DND-41 (cell line): ENCODE results near the gene TXNRD1.

Source experiments
- ATAC-seq: fragments of 200-7000 bp; cut with Tn5 transposase; 3 replicates; pipeline ENCODE4 v1.9.1; 2021; ENCODE audit warnings: low read depth; ENCODE audit not compliant: insufficient read depth
- DNase-seq: peaks from one replicate; pipeline ENCODE4 v3.0.0-alpha.2; 2020
- H2AFZ ChIP-seq: 2 replicates; pipeline ENCODE4 v1.6.0; 2012; ENCODE audit warnings: low read depth, low read length
- H3K27ac ChIP-seq: 2 replicates; pipeline ENCODE4 v1.5.1; 2012; ENCODE audit warnings: low read length, inconsistent platforms
- H3K27me3 ChIP-seq: fragments of 200-600 bp; sonication (generic); 2 replicates; pipeline ENCODE4 v1.6.0; 2012; ENCODE audit warnings: low read length, mild to moderate bottlenecking, inconsistent platforms; ENCODE audit not compliant: insufficient read depth, poor library complexity
- H3K36me3 ChIP-seq: 2 replicates; pipeline ENCODE4 v1.5.1; 2012; ENCODE audit warnings: low read length, inconsistent platforms; ENCODE audit not compliant: insufficient read depth
- H3K4me1 ChIP-seq: 2 replicates; pipeline ENCODE4 v1.5.1; 2012; ENCODE audit warnings: mild to moderate bottlenecking, low read length; ENCODE audit not compliant: insufficient read depth
- H3K4me2 ChIP-seq: 2 replicates; pipeline ENCODE4 v1.6.0; 2012; ENCODE audit warnings: mild to moderate bottlenecking, moderate library complexity, low read length, inconsistent platforms; ENCODE audit not compliant: insufficient read depth
- H3K4me3 ChIP-seq, 2 experiments: fragments of 200-600 bp in 1 of 2; shearing (Covaris generic) in 1 of 2; 2 replicates each; pipeline ENCODE4 v1.5.1; 2012 to 2016; ENCODE audit warnings: inconsistent platforms in 2 of 2, low read length in 2 of 2, mild to moderate bottlenecking in 2 of 2, low read depth in 1 of 2, moderate library complexity in 1 of 2
- H3K79me2 ChIP-seq: 2 replicates; pipeline ENCODE4 v1.6.0; 2012; ENCODE audit warnings: low read length, inconsistent platforms; ENCODE audit not compliant: insufficient read depth
- H3K9ac ChIP-seq: 2 replicates; pipeline ENCODE4 v1.6.0; 2012; ENCODE audit warnings: low read depth, mild to moderate bottlenecking, inconsistent platforms, low read length, moderate library complexity
- H3K9me3 ChIP-seq: 2 replicates; pipeline ENCODE4 v1.5.1; 2012; ENCODE audit warnings: low read length, moderate library complexity, mild to moderate bottlenecking, inconsistent platforms; ENCODE audit not compliant: insufficient read depth, severe bottlenecking
- H4K20me1 ChIP-seq: 2 replicates; pipeline ENCODE4 v1.6.0; 2012; ENCODE audit warnings: low read length; ENCODE audit not compliant: insufficient read depth
- CTCF ChIP-seq: IDR thresholded peaks from 2 replicates; pipeline ENCODE4 v1.5.1; 2012; ENCODE audit warnings: borderline replicate concordance, low read length, moderate library complexity, mild to moderate bottlenecking; ENCODE audit not compliant: poor library complexity, severe bottlenecking; ENCODE audit errors: extremely low read depth
- EZH2 ChIP-seq: IDR thresholded peaks from 3 replicates; pipeline ENCODE4 v1.6.1; 2012; ENCODE audit warnings: borderline replicate concordance, low read depth, mild to moderate bottlenecking, moderate library complexity, low read length, inconsistent platforms; ENCODE audit not compliant: severe bottlenecking

The TXNRD1 gene

GRCh38 chr12:104353012-104353981, 137.7 kb downstream of the TXNRD1 start:
- no peak for TF ChIP-seq CTCF
- TF ChIP-seq EZH2 = no peak
- no peak for ATAC-seq
- Histone ChIP-seq H3K27me3 (no peaks in the 10 kb centered on the region), H4K20me1 (no peaks in the 10 kb centered on the region), H3K79me2 (no peaks in the 10 kb centered on the region), H3K4me2 (no peak overlapping the region), H3K9me3 (no peaks in the 10 kb centered on the region), H3K4me3 (no peak overlapping the region), H2AFZ (no peak overlapping the region), H3K4me1 (no peaks in the 10 kb centered on the region), H3K9ac (no peak overlapping the region), H3K36me3 (peaks cover 39% of the 10 kb centered on the region), H3K27ac (no peak overlapping the region)
- peak; percentile 1 for DNase-seq

GRCh38 chr12:104354167-104354867, 138.7 kb downstream of the TXNRD1 start:
- Histone ChIP-seq H3K9me3 (no peaks in the 10 kb centered on the region), H4K20me1 (no peaks in the 10 kb centered on the region), H3K9ac (no peak overlapping the region), H3K36me3 (peaks cover 30% of the 10 kb centered on the region), H3K4me3 (no peak overlapping the region), H3K27ac (no peak overlapping the region), H3K79me2 (no peaks in the 10 kb centered on the region), H3K27me3 (no peaks in the 10 kb centered on the region), H3K4me2 (no peak overlapping the region), H2AFZ (no peak overlapping the region), H3K4me1 (no peaks in the 10 kb centered on the region)
- ATAC-seq (no peak), DNase-seq (no peak)
- TF ChIP-seq CTCF (no peak), EZH2 (no peak)

- Histone ChIP-seq H3K4me3 (no peak overlapping the region), H3K27ac (no peak overlapping the region), H3K9ac (no peak overlapping the region), H3K79me2 (no peaks in the 10 kb centered on the region), H2AFZ (no peak overlapping the region), H4K20me1 (no peaks in the 10 kb centered on the region), H3K36me3 (peaks cover 23% of the 10 kb centered on the region), H3K27me3 (no peaks in the 10 kb centered on the region), H3K4me2 (no peak overlapping the region), H3K4me1 (no peaks in the 10 kb centered on the region), H3K9me3 (no peaks in the 10 kb centered on the region)
- no peak for TF ChIP-seq CTCF
- TF ChIP-seq EZH2 = no peak
- no peak for DNase-seq
- ATAC-seq = no peak
Observed at GRCh38 chr12:104354868-104355570, 139.4 kb downstream of the TXNRD1 start.
